HEK293 (cell line): ENCODE measurements around the gene ZKSCAN1.

Experiments
- CTCF ChIA-PET: fragments of 350-600 bp; formaldehyde crosslinking; extraction: SDS; loops from one replicate; lab custom pipeline; 2021; ENCODE audit warnings: antibody characterized with exemption; lab: Yijun Ruan, JAX
- POLR2A ChIA-PET: fragments of 300-600 bp; formaldehyde crosslinking; extraction: SDS; loops from one replicate; lab custom pipeline; 2020; ENCODE audit warnings: antibody characterized with exemption, inconsistent platforms; lab: Yijun Ruan, JAX
- H3K27ac ChIP-seq: fragments of 200-500 bp; sonication (Bioruptor generic); 2 replicates; pipeline ENCODE4 v1.5.1; 2014; ENCODE audit warnings: low read depth, low read length, control low read depth, inconsistent platforms; ENCODE audit errors: extremely low read depth
- H3K36me3 ChIP-seq, 2 experiments: fragments of 200-500 bp in 1 of 2; sonication (Bioruptor generic) in 1 of 2; 1 replicate in 1 of 2; 2 replicates in 1 of 2; pipeline ENCODE4 v1.5.1; 2014 to 2017; ENCODE audit warnings: inconsistent platforms in 2 of 2, low read length in 2 of 2; ENCODE audit not compliant: control insufficient read depth in 2 of 2, insufficient read depth in 1 of 2
- H3K4me1 ChIP-seq: fragments of 200-500 bp; sonication (Bioruptor generic); 2 replicates; pipeline ENCODE4 v1.5.1; 2014; ENCODE audit warnings: mild to moderate bottlenecking, low read length, inconsistent platforms; ENCODE audit not compliant: control insufficient read depth, insufficient read depth
- H3K4me3 ChIP-seq: 2 replicates; pipeline ENCODE4 v1.5.1; 2011; ENCODE audit warnings: low read depth, mild to moderate bottlenecking, control low read depth, low read length, moderate library complexity
- H3K9me3 ChIP-seq: fragments of 200-500 bp; sonication (Bioruptor generic); 2 replicates; pipeline ENCODE4 v1.5.1; 2014; ENCODE audit warnings: low read depth, low read length, inconsistent platforms; ENCODE audit not compliant: control insufficient read depth, insufficient read depth
- CTCF ChIP-seq: fragments of 450-650 bp; formaldehyde crosslinking; IDR thresholded peaks from 2 replicates; pipeline ENCODE4 v1.5.1; 2016; ENCODE audit warnings: missing biosample characterization, missing genetic modification characterization
- GLIS1 ChIP-seq: fragments of 450-650 bp; formaldehyde crosslinking; IDR thresholded peaks from 2 replicates; pipeline ENCODE4 v1.5.1; 2016; ENCODE audit warnings: missing biosample characterization, missing genetic modification characterization
- MYNN ChIP-seq: fragments of 450-650 bp; formaldehyde crosslinking; IDR thresholded peaks from 2 replicates; pipeline ENCODE4 v1.5.1; 2016; ENCODE audit warnings: missing biosample characterization, missing genetic modification characterization, borderline replicate concordance
- SP3 ChIP-seq: fragments of 450-650 bp; formaldehyde crosslinking; IDR thresholded peaks from 2 replicates; pipeline ENCODE4 v1.5.1; 2016; ENCODE audit warnings: missing biosample characterization, missing genetic modification characterization
- ZNF121 ChIP-seq: fragments of 450-650 bp; formaldehyde crosslinking; IDR thresholded peaks from 2 replicates; pipeline ENCODE4 v1.5.1; 2016; ENCODE audit warnings: missing biosample characterization, missing genetic modification characterization
- ZNF174 ChIP-seq: fragments of 450-650 bp; formaldehyde crosslinking; IDR thresholded peaks from 2 replicates; pipeline ENCODE4 v1.5.0; 2017; ENCODE audit warnings: missing biosample characterization, mild to moderate bottlenecking, missing genetic modification characterization
- ZNF202 ChIP-seq: fragments of 450-650 bp; formaldehyde crosslinking; IDR thresholded peaks from 2 replicates; pipeline ENCODE4 v1.5.1; 2016; ENCODE audit warnings: missing biosample characterization, missing genetic modification characterization, borderline replicate concordance
- ZNF302 ChIP-seq: fragments of 450-650 bp; formaldehyde crosslinking; IDR thresholded peaks from 2 replicates; pipeline ENCODE4 v1.5.1; 2016; ENCODE audit warnings: missing biosample characterization, missing genetic modification characterization, low read depth
- ZNF335 ChIP-seq: fragments of 450-650 bp; formaldehyde crosslinking; conservative IDR thresholded peaks from 2 replicates; pipeline ENCODE4 v1.5.1; 2016; ENCODE audit warnings: missing biosample characterization, missing genetic modification characterization
- ZNF366 ChIP-seq: fragments of 450-650 bp; formaldehyde crosslinking; conservative IDR thresholded peaks from 2 replicates; pipeline ENCODE4 v1.5.1; 2016; ENCODE audit warnings: missing biosample characterization, missing genetic modification characterization
- ZNF518A ChIP-seq: fragments of 450-650 bp; formaldehyde crosslinking; conservative IDR thresholded peaks from 2 replicates; pipeline ENCODE4 v1.5.1; 2016; ENCODE audit warnings: low read depth, missing biosample characterization, missing genetic modification characterization
- ZNF561 ChIP-seq: fragments of 450-650 bp; IDR thresholded peaks from 2 replicates; pipeline ENCODE4 v1.5.1; 2018; ENCODE audit warnings: missing biosample characterization, missing genetic modification characterization, borderline replicate concordance
- ZNF585B ChIP-seq: fragments of 450-650 bp; formaldehyde crosslinking; IDR thresholded peaks from 2 replicates; pipeline ENCODE4 v1.5.1; 2016; ENCODE audit warnings: missing biosample characterization, missing genetic modification characterization
- ZNF610 ChIP-seq: fragments of 450-650 bp; formaldehyde crosslinking; IDR thresholded peaks from 2 replicates; pipeline ENCODE4 v1.5.1; 2016; ENCODE audit warnings: missing biosample characterization, missing genetic modification characterization, borderline replicate concordance
- ZNF645 ChIP-seq: fragments of 450-650 bp; formaldehyde crosslinking; IDR thresholded peaks from 2 replicates; pipeline ENCODE4; 2016; ENCODE audit warnings: missing biosample characterization, missing genetic modification characterization
- TF ChIP-seq, protein P1 (sequence below): fragments of 450-650 bp; formaldehyde crosslinking; IDR thresholded peaks from 2 replicates; pipeline ENCODE4 v1.5.1; 2016; ENCODE audit warnings: missing biosample characterization, missing genetic modification characterization
- TF ChIP-seq, protein P2 (sequence below): fragments of 450-650 bp; formaldehyde crosslinking; IDR thresholded peaks from 2 replicates; pipeline ENCODE4 v1.5.1; 2017; ENCODE audit warnings: missing biosample characterization, missing genetic modification characterization

ZKSCAN1 gene

GRCh38 chr7:100024020-100024619, 8.7 kb downstream of the ZKSCAN1 start:
- TF ChIP-seq ZNF561 (tag by site-specific recombination) (no peak), ZNF518A (no peak), ZNF121 (peak; percentile 67; the same call in 1 of the 2 replicates), ZNF335 (tag by site-specific recombination) (no peak), ZNF585B (tag by site-specific recombination) (no peak), ZNF202 (tag by site-specific recombination) (no peak)
- TF ChIP-seq, protein P1, sequence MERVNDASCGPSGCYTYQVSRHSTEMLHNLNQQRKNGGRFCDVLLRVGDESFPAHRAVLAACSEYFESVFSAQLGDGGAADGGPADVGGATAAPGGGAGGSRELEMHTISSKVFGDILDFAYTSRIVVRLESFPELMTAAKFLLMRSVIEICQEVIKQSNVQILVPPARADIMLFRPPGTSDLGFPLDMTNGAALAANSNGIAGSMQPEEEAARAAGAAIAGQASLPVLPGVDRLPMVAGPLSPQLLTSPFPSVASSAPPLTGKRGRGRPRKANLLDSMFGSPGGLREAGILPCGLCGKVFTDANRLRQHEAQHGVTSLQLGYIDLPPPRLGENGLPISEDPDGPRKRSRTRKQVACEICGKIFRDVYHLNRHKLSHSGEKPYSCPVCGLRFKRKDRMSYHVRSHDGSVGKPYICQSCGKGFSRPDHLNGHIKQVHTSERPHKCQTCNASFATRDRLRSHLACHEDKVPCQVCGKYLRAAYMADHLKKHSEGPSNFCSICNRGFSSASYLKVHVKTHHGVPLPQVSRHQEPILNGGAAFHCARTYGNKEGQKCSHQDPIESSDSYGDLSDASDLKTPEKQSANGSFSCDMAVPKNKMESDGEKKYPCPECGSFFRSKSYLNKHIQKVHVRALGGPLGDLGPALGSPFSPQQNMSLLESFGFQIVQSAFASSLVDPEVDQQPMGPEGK (tag by site-specific recombination) = no peak
- TF ChIP-seq, protein P2, sequence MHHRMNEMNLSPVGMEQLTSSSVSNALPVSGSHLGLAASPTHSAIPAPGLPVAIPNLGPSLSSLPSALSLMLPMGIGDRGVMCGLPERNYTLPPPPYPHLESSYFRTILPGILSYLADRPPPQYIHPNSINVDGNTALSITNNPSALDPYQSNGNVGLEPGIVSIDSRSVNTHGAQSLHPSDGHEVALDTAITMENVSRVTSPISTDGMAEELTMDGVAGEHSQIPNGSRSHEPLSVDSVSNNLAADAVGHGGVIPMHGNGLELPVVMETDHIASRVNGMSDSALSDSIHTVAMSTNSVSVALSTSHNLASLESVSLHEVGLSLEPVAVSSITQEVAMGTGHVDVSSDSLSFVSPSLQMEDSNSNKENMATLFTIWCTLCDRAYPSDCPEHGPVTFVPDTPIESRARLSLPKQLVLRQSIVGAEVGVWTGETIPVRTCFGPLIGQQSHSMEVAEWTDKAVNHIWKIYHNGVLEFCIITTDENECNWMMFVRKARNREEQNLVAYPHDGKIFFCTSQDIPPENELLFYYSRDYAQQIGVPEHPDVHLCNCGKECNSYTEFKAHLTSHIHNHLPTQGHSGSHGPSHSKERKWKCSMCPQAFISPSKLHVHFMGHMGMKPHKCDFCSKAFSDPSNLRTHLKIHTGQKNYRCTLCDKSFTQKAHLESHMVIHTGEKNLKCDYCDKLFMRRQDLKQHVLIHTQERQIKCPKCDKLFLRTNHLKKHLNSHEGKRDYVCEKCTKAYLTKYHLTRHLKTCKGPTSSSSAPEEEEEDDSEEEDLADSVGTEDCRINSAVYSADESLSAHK (tag by site-specific recombination) = no peak
- H3K27ac ChIP-seq = no peak overlapping the region
- peaks cover 53 to 54% of the 10 kb centered on the region in 2 experiments for H3K36me3 ChIP-seq
- CTCF ChIA-PET = interaction anchor here (0.6 kb wide), 1 partner anchor 545 kb away, joined by 3 read pairs; no protein-coding TSS in a partner anchor
- POLR2A ChIA-PET = interaction anchor here (0.7 kb wide), 1 partner anchor 345 kb away, joined by 3 read pairs; no protein-coding TSS in a partner anchor
- H3K9me3 ChIP-seq = no peaks in the 10 kb centered on the region
- no peak overlapping the region for H3K4me3 ChIP-seq
- no peaks in the 10 kb centered on the region for H3K4me1 ChIP-seq

DNA sequence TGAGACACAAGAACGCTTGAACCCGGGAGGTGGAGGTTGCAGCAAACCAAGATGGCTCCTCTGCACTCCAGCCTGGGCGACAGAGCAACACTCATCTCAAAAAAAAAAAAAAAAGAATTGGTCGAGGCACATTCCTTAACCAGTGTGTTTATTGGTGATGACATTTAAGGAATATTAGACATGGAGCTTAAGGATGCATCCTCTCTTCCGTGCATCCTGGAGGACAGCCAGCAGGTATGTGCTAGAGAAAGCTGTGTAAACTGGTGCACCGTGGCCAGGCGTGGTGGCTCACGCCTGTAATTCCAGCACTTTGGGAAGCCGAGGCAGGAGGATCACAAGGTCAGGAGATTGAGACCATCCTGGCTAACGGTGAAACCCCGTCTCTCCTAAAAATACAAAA, 11.8 kb downstream of the ZKSCAN1 start:
- ChIA-PET CTCF (interaction anchor here (0.6 to 1.5 kb wide), 2 partner anchors 33 to 47 kb away, joined by 4 to 7 read pairs; no protein-coding TSS in a partner anchor), POLR2A (interaction anchor here (0.7 to 1.5 kb wide), 3 partner anchors 9 to 36 kb away, joined by 3 to 8 read pairs (median 3); partner anchors contain the start of gene ZKSCAN1)
- peaks cover 63 to 77% of the 10 kb centered on the region in 2 experiments for H3K36me3 ChIP-seq
- no peaks in the 10 kb centered on the region for H3K9me3 ChIP-seq
- no peaks in the 10 kb centered on the region for H3K4me1 ChIP-seq
- no peak overlapping the region for H3K27ac ChIP-seq
- H3K4me3 ChIP-seq = no peak overlapping the region
- TF ChIP-seq ZNF302 (tag by site-specific recombination) (no peak), ZNF645 (no peak), GLIS1 (no peak), ZNF561 (tag by site-specific recombination) (no peak), SP3 (tag by site-specific recombination) (no peak), ZNF610 (tag by site-specific recombination) (no peak), MYNN (tag by site-specific recombination) (no peak), ZNF366 (tag by site-specific recombination) (no peak), ZNF174 (tag by site-specific recombination) (no peak), CTCF (no peak)
